NB4 (cell line): ENCODE measurements around the gene ATP10A.

ENCODE experiments used
- POLR2A ChIP-seq: IDR thresholded peaks from 2 replicates; pipeline ENCODE4 v1.6.1; 2011; ENCODE audit warnings: mild to moderate bottlenecking; ENCODE audit not compliant: insufficient read length; ENCODE audit errors: extremely low read depth
- TF ChIP-seq, protein P1 (sequence below): IDR thresholded peaks from one replicate; pipeline ENCODE4 v1.5.1; 2012; ENCODE audit warnings: low read depth, low read length
- TF ChIP-seq, protein P2 (sequence below): IDR thresholded peaks from 2 replicates; pipeline ENCODE4 v1.6.1; 2011; ENCODE audit warnings: low read depth, low read length

DNA sequence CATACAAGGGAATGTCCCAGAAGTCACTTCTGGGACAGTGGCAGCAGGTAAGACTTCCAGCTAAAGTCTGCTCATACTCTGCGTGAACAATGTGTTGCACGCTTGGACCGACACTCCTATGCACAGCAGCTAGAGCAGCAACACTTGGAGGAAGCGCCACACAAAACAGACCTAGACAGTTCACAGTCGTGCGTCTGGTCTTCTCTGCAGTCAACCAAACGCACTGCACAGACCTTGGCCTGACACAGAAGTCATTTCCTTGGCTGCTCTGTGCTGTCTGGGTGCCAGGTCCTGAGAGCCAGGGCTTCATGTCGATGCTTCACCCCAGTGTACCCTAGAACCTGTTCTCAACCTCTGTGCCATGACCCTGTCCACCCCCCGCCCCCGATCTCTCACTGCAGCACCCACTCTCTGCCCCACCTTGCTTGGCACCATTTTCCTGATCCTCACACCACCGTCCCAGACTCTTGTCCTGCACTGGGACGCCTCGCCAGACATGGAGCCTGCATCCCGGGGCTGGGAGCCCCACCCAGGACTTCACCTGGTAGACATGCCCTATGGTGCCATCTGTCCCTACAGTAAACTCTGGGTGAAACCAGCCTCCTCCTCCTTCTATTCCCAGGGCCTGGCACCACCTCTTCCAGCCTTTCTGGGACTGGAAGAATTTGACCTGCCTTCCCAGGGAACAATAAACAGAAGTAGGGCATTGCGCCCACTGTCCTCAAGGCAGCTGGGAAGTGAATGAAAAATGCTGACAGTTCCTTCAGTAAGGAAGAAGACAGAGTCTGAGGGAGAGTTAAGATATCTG, 3.1 kb downstream of the ATP10A start:
- TF ChIP-seq, protein P1, sequence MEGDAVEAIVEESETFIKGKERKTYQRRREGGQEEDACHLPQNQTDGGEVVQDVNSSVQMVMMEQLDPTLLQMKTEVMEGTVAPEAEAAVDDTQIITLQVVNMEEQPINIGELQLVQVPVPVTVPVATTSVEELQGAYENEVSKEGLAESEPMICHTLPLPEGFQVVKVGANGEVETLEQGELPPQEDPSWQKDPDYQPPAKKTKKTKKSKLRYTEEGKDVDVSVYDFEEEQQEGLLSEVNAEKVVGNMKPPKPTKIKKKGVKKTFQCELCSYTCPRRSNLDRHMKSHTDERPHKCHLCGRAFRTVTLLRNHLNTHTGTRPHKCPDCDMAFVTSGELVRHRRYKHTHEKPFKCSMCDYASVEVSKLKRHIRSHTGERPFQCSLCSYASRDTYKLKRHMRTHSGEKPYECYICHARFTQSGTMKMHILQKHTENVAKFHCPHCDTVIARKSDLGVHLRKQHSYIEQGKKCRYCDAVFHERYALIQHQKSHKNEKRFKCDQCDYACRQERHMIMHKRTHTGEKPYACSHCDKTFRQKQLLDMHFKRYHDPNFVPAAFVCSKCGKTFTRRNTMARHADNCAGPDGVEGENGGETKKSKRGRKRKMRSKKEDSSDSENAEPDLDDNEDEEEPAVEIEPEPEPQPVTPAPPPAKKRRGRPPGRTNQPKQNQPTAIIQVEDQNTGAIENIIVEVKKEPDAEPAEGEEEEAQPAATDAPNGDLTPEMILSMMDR = no peak
- TF ChIP-seq, protein P2, sequence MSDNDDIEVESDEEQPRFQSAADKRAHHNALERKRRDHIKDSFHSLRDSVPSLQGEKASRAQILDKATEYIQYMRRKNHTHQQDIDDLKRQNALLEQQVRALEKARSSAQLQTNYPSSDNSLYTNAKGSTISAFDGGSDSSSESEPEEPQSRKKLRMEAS = no peak
- TF ChIP-seq POLR2A = no peak
